Measurements from ENCODE around the gene MLX.

- TF ChIP-seq POLR2AphosphoS5 (IDR thresholded peaks at IDR 0.05; ENCODE audit: insufficient read depth in 1 of 2, low read depth in 1 of 2) = peak; percentile 87 to 98
- TF ChIP-seq CTCF (IDR thresholded peaks at IDR 0.05) = peak in 1 of 3 experiments; percentile 19
Measured at GRCh38 chr17:42561897-42562387, 5.0 kb upstream of the MLX start, which contains the start of gene COASY.
